Lower leg skin (tissue), 3 donors: ENCODE data around the gene PDE1A.

Experiments
- POLR2A ChIP-seq, 2 donors: fragments of 450-650 bp; IDR thresholded peaks; one replicate each; pipeline ENCODE4 v1.6.1; 2016 to 2017; ENCODE audit warnings: antibody characterized with exemption in 2 of 2, mild to moderate bottlenecking in 1 of 2, moderate library complexity in 1 of 2
- TF ChIP-seq, protein P1 (sequence below), 3 donors: fragments of 450-650 bp; IDR thresholded peaks; one replicate each; pipeline ENCODE4 v1.5.1; 2016; ENCODE audit warnings: antibody characterized with exemption in 3 of 3, mild to moderate bottlenecking in 3 of 3, moderate library complexity in 2 of 3

DNA sequence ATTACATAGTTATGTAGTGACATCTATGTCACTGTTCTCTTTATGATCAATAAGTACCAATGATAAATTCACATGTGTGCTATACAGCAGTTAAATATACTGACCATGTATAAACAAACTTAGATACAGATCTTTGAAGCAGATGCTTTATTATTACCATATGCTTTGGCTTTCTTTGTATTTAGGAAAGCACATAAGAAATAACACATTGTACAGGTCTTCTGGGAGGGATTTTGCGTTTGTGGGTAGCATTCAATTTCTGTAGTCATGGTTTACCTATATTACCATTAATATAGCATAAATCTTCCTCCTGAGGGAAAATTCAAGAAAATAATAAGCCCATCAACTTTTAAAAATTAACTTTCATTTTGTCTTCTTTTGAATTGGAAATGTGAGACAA lies 1.6 kb upstream of the PDE1A start:
- TF ChIP-seq POLR2A (IDR thresholded peaks at IDR 0.05), result no peak
- TF ChIP-seq, protein P1, sequence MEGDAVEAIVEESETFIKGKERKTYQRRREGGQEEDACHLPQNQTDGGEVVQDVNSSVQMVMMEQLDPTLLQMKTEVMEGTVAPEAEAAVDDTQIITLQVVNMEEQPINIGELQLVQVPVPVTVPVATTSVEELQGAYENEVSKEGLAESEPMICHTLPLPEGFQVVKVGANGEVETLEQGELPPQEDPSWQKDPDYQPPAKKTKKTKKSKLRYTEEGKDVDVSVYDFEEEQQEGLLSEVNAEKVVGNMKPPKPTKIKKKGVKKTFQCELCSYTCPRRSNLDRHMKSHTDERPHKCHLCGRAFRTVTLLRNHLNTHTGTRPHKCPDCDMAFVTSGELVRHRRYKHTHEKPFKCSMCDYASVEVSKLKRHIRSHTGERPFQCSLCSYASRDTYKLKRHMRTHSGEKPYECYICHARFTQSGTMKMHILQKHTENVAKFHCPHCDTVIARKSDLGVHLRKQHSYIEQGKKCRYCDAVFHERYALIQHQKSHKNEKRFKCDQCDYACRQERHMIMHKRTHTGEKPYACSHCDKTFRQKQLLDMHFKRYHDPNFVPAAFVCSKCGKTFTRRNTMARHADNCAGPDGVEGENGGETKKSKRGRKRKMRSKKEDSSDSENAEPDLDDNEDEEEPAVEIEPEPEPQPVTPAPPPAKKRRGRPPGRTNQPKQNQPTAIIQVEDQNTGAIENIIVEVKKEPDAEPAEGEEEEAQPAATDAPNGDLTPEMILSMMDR (IDR thresholded peaks at IDR 0.05), result no peak
